ENCODE results near the gene CAMSAP1.

DNA sequence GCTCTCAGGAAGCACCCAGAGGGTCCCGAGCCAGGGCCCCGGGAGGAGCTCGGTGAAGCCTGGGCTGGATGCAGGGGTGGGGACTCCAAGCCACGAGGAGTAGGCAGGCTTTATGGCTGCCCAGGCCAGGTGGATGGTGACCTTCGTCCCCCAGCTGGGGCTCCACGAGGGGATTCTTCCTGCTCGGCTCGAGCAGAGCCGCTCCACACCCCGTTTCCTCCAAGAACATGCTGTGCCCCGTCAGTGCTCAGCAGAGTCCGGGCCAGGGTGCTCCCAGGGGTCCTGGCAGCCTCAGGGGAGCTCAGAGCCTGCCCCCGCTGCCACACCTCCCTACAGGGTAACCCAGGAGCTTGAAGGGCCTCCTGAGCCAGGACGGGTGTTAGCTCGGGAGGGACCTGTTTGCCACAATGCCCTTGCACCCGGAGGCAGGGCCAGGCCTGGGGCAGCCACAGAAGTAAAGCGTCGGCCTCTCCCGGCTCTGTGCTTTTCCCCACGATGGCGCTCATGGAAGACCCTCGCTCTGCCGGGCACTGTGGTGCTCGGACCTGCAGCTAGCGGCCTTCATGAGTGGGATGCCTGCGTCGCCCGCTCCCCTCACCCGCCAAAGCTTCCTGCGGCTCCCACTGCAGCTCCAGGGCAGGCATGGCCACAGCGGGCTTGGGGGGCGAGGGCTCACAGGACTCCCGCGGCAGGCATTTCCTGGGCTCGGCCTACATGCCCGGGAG lies 118.6 kb downstream of the CAMSAP1 start:
- TF ChIP-seq POLR2A (IDR thresholded peaks at IDR 0.05; ENCODE audit: low read depth, low read length), result no peak
- TF ChIP-seq POLR2AphosphoS5 (IDR thresholded peaks at IDR 0.05; ENCODE audit: low read depth, low read length), result no peak
- no peak for TF ChIP-seq TAF1 (IDR thresholded peaks at IDR 0.05; ENCODE audit: borderline replicate concordance, low read depth, low read length)
